GM18858 (cell line): ENCODE data around the gene HLA-DRB5.
"Not testable (repeated sequence)": the region's sequence is repeated elsewhere in the genome, so short reads cannot be mapped to it uniquely, and the experiment has no call there.

Experiments used
- ATAC-seq: cut with Tn5 transposase; IDR thresholded peaks from one replicate; pipeline ENCODE4 v1.9.1; 2021; ENCODE audit not compliant: unreplicated experiment

The HLA-DRB5 gene

GRCh38 chr6:32517654-32518445 is 12.2 kb downstream of the HLA-DRB5 start:
- no peak for ATAC-seq

GRCh38 chr6:32501016-32501415 is 29.1 kb downstream of the HLA-DRB5 start:
- ATAC-seq = no peak

GRCh38 chr6:32492351-32492750 is 37.7 kb downstream of the HLA-DRB5 start:
- no peak for ATAC-seq

- ATAC-seq = no peak
Measured at GRCh38 chr6:32491700-32492099, 38.4 kb downstream of the HLA-DRB5 start.

GRCh38 chr6:32488083-32488482 is 42.0 kb downstream of the HLA-DRB5 start:
- ATAC-seq = no peak

GRCh38 chr6:32484614-32484998 is 45.5 kb downstream of the HLA-DRB5 start:
- ATAC-seq = no peak

- ATAC-seq = no peak
Measured at GRCh38 chr6:32483968-32484613, 46.0 kb downstream of the HLA-DRB5 start.

- no peak for ATAC-seq
Measured at GRCh38 chr6:32475392-32476206, 54.5 kb downstream of the HLA-DRB5 start.

- ATAC-seq = peak; percentile 58
Measured at GRCh38 chr6:32473376-32474348, 56.4 kb downstream of the HLA-DRB5 start.

GRCh38 chr6:32472781-32473375 is 57.2 kb downstream of the HLA-DRB5 start:
- ATAC-seq = no peak

GRCh38 chr6:32467743-32468503 is 62.2 kb downstream of the HLA-DRB5 start:
- ATAC-seq = not testable (repeated sequence)
